Activated CD4-positive, alpha-beta T cell treated with anti-CD3 and anti-CD28 coated beads, Interleukin-2, Interleukin-6, amounts not matched to agents 100 ng/mL and 50 ng/mL, durations not matched to agents 16 hours and 8 hours (primary cell): ENCODE measurements around the gene BST1.

Experiments
- DNase-seq: peaks from one replicate; pipeline ENCODE4 v3.0.0-alpha.2; 2020

BST1 gene

DNA sequence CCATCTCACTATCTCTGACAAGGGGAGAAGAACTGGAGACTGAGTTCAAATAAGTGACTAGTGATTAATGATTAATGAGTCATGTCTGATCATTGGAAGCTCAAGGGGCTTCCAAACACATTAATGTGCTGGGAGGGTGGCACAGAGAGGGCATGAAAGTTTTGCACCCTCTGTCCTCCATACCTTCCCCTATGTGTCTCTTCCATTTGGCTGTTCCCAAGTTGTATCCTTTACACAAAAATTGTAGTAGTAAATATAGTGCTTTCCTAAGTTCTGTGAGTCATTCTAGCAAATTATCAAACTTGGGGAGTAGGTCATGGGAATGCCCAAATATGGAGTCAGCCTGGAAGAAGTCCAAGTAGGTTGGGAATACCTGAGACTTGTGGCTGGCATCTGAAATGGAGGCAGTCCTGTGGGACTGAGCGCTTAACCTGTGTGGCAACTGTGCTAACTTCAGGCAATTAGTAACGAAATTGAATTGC is 25.3 kb upstream of the BST1 start:
- no peak for DNase-seq

DNA sequence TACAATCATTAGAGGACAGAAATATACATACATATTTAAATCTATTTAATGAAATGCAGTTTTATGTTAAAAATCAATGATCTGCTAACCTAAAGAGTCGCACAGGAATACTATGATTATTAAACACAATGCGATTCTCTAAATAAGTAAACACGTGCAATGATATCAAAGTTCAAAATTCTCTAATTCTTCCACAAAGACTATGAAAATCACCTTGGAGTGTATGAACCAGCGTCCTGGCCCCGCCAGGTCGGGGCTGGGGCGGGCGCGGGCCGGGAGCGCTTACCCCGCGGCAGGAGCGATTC is 21.8 kb upstream of the BST1 start:
- no peak for DNase-seq

DNA sequence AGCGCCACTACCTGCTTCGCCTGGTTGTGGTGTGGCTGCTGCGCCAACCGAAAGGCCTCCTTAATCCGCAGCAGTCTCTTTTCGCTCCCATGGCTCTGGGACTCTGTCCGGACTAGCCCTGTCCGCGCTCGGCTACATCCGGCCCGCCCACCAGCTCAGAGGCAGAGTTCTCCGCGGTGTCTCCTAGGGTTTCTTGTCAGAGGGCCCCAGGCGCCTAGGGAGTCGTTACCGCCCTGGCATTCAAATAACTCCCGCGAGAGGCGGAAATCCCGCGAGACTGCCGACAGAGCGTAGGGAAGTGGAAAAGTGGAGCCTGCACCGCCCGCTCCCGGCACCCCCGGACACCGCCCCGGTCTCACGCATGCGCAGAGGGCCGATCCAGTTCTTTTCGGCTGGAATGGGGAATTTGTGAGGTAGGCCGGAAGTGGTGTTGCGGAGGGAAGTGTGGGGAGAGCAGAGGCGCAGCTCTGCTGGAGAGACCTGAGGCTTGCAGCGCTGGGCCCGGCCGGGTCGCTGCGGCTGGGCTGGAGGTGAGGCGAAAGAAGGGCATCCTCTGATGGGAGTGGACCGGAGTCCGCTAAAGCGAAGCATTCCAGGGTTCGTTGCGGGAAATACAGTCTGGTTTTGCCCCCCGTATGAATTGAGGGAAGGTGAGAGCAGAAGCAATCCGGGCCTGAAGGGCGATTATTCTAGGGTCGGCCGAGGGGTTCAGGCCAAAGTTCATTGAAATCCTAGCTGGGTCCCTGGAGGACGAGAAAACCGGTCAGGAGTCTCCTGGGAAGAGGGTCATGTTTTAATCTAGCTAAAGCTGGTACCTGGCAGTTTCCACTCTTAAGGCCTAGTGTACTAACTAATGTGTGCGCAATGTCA is 21.3 kb upstream of the BST1 start, which contains the start of gene FAM200B:
TSS of gene FAM200B (plus strand) at position 456 of the 870 bp plus-strand sequence. CDS start 5,151 bp downstream, outside the sequence.
- peak; percentile 99 for DNase-seq

DNA sequence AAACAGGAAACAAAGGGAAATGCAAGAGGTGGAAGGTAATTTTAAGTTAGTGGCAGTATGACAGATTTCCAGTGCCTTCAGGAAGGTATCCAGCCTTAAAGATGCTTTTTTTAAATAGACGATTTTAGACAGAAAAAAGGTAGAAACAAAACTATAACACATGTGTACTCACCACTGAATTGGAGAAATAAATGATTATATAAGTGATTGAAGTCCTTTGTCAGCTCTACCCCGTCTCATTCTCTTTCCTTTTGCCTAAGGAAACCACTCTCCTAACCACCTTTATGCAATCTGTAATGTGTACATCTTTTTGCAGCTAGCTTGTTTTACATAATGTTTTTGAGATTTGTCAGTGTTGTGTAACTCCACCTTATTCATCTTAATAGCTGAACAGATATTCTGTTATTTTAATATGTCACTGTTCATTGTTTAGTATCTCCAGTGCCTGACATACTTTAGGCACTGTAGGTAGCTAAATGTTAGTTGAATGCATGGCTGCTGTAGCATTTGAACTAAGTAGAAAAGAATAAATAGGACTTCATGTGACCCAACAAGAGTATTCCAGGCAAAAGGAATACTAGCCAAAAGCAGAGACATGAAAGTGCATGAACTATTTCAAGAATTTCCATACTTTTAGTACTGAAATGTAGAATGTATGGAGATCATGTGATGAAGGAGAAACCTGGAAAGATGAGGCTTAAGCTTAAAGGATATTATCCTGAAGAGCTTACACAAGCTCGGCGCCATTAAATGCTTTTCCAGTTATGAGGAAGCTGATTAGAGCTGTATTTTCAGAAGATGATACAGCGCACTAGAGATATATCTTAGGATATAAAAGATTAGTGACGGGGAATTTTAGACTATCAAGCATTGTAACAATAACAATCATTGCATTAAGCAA is 20.4 kb upstream of the BST1 start:
- peak; percentile 8 for DNase-seq

DNA sequence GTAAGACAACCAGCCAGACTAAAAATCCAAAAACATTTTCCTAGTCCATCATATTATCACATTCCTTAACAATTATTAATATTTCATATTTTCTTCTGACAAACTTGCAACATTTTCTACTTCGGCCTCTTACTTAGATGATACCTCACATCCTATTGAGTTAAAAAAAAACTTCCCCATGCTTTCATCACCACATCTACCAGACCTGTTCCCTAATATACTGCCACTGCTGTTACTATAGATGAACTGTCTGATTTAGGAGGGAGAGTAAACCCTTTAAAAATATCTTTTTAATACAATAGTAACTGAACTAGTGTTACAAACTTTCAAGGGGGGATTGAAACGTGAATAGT is 19.7 kb upstream of the BST1 start:
- no peak for DNase-seq

DNA sequence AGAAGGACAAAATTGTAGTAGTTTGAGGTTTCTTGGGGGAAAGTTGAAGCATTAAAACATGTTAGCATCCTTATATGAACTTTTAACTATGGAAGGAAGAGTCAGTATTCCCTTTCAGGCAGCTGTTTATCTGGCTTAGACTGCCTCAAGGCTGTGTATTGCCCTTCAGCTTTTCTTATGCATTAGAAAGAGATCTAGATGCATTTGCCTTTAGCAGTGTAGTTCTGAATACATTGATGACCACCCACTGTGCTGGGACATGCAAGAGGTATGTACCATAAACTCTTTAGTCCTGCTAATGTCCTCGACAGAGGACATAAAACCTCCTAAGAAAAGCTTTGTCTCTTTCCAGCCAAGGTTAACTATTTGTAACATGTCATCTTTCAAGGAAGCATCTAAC is 18.4 kb upstream of the BST1 start:
- DNase-seq: no peak

DNA sequence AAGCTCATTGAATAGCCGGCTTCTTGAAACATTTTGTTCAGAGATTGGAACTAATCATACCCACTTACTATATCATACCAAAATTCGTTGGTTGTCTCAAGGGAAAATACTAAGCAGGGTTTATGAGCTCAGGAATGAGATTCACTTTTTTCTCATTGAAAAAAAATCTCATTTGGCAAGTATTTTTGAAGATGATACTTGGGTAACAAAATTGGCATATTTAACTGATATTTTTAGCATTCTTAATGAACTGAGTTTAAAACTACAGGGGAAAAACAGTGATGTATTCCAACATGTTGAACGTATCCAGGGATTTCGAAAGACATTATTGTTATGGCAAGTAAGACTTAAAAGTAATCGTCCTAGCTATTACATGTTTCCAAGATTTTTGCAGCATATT is 14.8 kb upstream of the BST1 start:
- DNase-seq: no peak

DNA sequence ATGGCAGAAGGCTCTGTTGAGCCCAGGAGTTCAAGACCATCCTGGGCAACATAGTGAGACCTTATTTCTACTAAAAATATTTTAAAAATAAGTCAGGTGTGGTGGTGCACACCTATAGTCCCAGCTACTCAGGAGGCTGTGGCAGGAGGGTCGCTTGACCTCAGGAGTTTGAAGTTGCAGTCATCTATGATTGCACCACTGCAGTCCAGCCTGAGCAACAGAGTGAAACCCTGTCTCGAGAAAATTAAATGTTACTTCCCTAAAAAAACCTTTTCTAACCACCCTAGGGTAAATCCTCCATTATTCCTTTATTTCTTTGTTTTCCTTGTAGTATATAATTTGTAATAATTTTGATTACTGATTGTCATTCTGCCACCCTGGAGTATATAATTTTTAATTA is 13.3 kb upstream of the BST1 start:
- DNase-seq: no peak

DNA sequence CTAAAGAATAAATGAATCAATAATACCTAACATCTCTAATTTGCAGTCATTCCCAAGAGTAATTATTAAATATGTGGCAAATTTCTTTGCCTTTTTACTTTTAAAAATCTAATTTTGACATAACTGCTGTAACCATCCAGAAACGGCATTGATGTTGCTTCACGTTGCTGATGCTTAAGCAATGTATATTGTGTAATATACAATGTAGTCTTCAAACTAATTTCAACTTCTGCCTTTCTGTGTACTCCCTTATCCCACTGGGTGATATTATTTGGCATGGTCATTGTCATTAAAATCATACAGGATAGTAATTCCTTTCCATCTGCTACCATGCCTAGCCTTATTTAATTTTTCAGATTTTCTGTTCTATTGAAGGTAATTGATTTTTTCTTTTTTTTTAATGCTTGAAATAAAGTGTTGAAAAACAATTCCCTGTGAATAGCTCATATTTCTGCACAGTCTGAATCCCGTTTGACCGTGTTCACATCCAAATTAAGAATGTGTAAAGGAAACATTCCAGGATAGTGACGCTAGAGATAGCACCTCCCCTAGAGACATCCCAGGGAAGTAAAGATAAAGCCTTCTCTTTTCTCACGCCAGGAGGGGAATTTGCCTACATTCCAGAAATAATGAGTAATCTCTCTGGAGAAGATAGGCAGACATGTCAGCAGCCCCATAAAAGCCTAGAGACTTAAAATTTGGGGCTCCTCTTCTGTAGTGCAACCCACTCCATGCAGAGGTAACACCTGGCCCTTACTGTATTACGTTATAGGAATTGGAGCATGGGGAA is 12.7 kb upstream of the BST1 start:
- no peak for DNase-seq

DNA sequence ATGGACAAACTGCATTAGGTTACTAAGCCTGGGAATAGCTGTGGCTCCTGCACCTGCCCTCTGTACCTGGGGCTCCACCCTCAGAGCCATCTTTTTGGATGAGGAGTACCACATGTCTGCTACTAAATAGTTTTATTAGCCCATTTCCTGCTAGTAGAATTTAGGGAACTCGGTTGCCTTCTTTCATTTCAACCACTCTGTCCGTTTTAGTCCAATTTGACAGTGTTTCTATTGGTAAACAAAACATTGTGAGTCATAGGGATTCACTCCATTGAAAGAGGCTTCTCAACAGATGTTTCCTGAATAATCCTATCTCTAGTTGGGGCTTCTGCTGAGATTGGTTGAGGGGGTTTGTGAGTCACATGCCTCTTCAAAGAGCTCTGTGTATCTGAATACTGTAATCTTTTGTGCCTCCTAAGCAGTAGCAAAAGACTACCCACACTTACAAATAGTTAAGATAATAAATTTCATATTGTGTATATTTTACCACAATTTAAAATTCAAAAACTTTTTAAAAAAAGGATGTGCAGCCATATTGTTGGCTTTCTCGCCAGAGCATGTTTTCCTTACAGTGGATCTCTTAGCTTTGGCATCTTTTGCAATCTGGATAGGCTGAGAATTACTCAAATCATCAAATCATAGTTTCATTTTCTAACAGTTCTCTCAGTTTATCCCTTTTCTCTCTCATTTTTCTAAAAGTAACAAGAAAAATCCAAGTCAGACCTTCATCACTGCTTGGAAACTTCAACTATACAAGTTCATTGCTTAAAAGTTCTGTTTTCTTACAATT is 11.3 kb upstream of the BST1 start:
- no peak for DNase-seq

DNA sequence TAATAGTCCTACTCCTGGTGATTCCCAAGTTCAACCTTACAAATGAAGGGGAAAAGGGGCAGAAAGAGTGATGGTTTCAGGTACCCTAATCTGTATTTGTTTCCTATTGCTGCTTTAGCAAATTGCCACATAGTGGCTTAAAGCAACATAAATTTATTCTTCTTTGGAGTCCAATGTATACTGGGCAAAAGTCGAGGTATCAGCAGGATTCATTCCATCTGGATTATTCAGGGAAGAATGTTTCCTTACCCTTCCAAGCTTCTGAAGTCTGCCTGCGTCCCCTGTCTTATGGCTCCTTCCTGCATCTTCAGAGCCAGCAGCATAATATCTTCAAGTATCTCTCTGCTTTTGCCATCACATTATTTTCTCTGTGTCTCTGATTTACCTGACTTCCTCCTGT is 10.3 kb upstream of the BST1 start:
- no peak for DNase-seq

DNA sequence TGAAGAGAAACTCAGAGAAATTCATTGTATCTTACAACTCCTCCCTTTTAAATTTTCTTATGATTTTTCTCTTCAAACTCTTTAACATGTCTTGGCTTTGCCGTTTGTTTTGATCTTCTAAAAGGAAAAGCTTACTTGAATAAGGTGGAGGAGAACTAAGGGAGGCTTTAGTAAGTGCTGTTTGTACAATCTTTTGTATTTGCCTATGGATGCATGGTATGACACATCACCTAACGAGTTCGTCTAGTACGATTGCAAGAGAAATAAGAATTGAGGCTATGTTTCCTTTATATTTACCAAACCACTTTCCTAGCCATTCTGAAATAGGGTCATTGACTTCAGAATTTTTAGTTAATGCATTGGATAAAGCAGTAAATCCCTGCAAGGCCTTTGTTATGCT is 8.4 kb upstream of the BST1 start:
- DNase-seq: no peak

DNA sequence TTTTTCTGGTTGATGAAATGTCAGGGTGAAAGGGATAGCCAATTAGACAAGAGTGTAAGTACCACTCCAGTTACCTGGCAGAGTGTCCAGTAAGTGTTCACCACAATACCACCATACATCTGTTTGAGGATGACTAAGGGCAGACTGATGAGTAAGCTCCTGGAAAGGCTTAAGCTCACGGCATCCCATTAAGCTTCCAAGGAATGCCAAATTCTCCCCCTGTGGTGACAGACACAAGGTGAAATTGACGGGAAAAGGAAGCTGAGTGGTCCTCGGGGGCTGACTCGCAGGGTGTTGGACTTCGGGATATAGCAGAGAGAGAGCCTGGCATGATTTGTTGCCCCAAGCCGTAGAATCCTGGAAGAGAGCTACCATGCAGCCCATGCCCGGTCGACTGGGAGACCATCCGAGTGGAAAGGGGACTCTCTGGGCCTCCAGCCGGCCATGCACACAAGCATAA is 7.6 kb upstream of the BST1 start:
- no peak for DNase-seq

DNA sequence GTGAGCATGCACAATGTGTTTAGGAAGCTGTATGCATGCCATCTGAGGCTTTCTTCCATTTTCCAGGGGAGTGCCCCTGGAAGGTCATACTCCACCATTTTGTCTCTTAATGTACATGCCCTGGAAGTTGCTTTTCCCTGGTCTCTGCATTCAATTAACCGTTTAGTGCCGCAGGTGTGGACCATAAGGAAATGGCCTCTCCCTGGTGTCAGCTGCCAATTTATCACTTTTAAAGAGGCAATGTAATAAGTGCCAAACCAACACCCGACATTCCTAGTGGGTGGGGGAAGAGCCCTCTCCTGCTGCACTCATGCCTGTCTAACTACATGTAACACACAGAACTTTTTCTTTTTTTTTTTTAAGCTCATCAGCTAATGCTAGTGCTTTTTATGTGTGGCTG is 7.1 kb upstream of the BST1 start:
- DNase-seq: no peak

DNA sequence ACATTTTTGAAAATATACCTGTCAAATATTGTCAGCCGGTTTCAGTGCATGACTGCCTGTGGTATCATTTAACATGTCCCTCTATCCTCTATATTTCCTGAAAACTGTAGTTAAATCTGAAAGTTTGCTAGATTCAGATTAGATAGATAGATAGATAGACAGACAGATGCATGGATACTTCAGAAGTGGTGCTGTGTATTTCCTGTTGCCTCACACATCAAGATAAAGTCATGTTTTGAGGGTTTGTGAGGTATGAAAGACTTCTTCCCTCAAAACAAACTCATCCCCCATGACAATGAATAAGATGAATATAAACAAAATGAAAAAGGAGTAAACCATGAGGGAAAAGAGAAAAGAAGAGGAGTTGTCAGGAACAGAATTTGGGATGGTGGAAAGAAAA is 6.0 kb upstream of the BST1 start:
- no peak for DNase-seq

DNA sequence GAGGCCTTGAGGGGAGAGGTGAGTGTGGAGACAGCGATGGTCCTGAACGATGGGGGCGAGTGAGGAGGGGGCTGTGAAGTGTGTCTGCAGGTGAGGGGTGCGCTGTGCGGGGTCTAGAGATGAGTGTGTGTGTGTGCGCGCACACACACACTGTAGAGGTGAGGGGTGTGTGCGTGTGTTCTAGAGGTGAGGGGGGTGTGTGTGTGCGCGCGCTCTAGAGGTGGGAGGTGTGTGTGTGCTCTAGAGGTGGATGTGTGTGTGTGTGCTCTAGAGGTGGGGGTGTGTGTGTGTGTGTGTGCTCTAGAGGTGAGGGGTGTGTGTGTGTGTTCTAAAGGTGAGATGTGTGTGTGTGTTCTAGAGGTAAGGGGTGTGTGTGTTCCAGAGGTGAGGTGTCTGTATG is 574 bp downstream of the BST1 start:
- DNase-seq: no peak

DNA sequence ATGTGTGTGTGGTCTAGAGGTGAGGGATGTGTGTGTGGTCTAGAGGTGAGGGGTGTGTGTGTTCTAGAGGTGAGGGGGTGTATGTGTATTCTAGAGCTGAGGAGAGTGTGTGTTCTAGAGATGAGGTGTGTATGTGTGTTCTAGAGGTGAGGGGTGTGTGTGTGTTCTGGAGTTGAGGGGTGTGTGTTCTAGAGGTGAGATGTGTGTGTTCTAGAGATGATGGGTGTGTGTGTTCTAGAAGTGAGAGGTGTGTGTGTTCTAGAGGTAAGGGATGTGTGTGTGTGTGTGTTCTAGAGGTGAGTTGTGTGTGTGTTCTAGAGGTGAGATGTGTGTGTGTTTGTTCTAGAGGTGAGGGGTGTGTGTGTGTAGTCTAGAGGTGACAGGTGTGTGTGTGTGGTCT is 1.3 kb downstream of the BST1 start:
- DNase-seq: no peak

DNA sequence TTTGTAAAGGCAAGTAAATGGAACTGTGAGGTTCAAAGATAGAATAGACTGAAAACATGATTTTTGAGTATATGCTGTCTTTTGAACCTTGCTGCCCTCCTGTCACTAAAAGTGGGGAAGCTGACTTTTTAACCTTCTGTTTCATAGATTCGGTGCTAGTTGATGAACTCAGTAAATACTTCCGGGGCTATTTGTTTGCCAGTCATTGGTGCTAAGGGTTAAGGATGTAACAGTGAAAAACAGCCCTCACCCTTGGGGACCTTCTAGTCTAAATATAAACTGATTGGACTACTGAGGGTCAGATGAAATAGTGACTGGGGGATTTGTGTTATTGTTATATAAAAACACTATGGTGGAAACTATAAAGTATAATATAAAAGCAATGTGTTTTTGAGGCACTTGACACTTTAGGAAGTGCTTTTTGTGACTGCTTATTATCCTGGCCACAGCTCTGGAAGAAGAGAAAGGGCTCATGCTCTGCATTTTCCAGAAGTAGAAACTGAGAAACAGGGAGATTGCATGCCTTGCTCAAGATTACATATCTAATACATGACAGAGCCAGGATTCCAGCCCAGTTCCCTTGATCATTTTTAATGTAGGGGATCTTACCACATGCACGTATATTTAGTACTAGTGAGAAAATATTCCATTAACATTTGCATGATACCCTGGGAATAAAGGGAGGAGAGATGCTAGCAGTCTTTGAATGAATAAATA is 3.9 kb downstream of the BST1 start:
- no peak for DNase-seq

DNA sequence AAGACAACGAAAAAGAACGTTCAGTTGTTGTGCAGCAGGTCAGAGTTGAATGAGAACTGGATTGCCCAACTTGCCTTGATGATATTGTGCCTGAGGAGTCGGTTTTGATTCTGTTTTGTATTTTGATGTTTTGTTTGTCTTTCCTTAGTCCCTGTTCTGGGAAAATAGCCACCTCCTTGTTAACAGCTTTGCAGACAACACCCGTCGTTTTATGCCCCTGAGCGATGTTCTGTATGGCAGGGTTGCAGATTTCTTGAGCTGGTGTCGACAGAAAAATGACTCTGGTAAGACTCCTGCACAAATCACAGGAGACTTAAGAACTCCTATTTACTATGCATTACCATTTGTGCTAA is 4.5 kb downstream of the BST1 start:
- DNase-seq: no peak

DNA sequence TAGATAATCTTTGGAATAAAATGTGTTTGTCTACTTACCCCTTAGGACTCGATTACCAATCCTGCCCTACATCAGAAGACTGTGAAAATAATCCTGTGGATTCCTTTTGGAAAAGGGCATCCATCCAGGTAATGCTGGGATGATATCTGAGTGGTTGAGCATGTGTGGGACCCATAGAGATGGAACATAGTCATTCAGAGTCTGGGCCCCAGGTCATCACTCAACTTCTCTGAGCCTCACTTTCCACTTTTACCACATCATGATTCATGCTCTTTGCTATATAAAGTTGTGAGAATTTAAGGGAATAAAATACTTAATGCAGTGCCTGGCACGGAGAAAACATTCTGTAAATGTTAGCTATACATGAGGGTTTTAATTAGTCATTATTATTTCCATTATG is 8.9 kb downstream of the BST1 start:
- DNase-seq: no peak

DNA sequence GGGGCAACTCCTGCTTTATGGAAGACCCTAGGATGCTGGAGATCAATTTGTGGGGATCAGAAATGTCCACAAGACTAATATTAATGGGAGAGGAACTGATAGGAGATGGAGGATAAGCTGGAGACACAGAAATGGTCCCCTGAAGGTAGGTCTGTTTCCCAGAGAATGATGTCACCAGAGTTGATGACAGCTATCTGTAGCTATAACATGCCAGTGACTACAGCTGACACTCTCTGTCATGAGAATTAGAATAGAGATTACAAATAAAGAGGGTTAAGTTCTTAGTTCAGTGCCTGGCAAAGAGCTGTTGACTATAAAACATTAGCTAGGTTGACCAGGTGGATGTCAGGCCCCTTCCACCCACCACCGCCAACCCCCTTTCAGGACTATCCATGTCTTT is 9.3 kb downstream of the BST1 start:
- no peak for DNase-seq

DNA sequence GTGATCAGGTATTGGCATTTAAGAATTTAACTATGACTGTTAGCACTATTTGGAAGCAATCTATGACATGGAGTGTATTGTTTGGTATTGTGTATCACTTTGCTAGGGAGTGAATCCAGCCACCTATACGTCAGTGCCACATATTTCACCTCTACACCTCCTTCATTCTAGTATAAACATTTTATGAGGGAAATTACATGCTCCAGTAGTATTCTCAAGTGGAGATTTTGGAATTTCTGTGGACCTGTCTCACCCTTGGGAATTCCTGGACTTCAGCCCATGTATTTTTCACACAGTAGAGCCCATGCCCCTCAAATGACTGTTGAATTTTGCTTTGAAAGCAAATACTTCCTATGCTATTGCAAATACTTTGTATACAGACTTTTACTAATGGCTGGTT is 11.3 kb downstream of the BST1 start:
- DNase-seq: no peak
